NCI-H774 (cell line): Measurements from ENCODE around the gene LMO7.
A peak's percentile ranks its signal among the peaks of the same experiment; 100 is the strongest.

Source experiments
- DNase-seq: peaks from one replicate; lab custom pipeline; 2025; lab: John Stamatoyannopoulos, UW

The LMO7 gene

DNA sequence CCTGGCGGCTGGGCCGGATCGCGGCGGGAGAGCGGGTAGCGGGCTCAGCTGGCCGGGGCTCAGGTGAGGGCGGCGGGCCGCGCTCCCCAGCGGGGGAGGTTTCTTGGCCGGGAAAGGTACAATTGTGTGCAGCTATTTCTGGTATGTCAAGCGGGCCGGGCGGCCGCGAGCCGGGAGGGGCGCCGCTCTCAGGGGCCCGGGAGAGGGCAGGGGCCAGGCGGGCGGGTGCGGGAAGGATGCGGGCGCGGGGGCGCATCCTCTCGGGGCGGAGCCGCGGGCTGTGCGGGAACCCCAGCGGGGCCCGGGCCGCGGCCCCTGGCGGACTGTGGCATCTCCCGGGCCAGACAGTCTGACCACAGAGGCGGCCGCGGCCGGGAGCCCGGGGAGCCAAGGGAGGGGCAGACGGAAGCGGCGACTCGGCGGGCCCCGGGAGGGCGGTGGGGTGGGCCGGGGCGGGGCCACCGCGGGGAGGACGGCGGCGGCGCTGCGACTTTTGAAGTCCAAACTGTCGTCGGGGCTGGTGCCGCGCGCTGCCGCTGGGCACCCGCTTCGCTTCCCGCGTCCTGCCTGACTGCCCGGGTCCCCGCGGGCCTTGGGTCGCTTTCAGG is at the start of gene LMO7:
Gene LMO7, plus strand, starts transcription at position 503 of the 608 bp plus-strand sequence. CDS start 328 bp downstream, outside the sequence.
- peak; percentile 12 for DNase-seq

DNA sequence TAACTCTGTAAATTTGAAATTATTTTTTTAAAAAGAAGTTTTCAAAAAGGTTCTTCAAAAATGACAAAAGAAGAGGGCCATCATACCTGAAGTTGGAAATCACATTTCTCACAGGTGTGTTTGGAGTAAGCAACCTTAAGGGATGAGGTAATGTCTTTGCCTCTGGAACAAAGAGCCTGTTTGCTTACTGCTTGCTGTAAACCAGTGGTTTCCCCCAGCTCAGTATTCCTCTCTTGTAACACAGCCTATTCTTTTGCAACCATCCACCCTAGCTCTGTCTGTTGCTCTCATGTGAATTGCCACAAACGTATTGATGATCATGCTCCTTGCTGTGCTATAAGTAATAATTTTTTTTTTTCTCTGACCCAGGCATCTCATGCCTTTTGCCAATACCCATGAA is 48.5 kb upstream of the LMO7 start:
- DNase-seq: no peak

DNA sequence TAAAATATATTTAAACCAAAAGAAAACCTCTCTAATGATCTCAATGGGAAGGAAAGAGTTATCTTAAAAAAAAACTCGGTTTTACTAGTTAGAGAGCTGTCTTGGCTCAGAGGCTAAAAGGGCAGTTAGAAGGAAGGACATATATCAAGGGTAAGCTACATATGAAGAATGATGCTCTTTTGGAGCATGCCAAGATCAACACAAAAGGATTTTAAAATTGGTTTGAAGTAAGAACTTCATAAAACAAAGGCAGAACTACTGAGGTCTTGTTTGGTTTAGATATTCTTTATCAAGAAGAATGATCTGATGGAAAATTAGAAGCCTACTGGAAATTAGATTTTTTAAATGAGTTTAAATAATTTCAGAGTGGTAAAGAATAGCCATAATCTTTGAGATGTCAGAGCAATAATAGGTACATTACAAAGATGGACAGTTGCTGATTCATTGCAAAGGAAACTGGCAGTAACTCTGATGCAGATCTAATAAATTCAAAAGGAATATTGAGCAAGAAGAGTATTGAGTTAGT is 39.4 kb upstream of the LMO7 start:
- no peak for DNase-seq

DNA sequence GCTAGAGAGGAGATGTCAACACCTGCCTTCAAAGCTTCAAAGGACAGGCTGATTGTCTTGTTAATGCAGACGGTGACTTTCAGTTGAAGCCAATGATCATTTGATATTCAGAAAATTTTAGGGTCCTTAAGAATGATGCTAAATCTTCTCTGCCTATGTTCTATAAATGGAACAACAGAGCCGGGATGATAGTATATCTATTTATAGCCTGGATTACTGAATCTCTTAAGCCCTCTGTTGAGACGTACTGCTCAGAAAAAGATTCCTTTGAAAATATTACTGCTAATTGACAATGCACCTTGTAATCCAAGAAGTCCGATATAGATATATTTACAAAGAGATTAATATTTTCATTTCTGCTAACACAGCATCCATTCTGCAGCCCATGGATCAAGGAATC is 35.8 kb upstream of the LMO7 start:
- no peak for DNase-seq

DNA sequence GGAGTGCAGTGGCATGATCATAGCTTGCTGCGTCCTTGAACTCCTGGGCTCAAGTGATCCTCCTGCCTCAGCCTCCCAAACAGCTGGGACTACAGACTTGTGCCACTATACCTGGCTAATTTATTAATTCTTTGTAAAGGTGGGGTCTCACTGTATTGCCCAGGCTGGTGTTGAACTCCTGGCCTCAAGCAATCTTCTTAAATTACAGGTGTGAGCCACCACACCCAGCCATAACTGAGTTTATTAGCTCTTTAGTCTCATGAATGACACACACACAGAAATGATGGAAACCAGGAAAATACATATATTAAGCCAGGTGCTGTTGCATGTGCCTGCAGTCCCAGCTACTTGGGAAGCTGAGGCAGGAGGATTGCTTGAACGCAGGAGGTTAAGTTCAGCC is 33.1 kb upstream of the LMO7 start:
- no peak for DNase-seq

DNA sequence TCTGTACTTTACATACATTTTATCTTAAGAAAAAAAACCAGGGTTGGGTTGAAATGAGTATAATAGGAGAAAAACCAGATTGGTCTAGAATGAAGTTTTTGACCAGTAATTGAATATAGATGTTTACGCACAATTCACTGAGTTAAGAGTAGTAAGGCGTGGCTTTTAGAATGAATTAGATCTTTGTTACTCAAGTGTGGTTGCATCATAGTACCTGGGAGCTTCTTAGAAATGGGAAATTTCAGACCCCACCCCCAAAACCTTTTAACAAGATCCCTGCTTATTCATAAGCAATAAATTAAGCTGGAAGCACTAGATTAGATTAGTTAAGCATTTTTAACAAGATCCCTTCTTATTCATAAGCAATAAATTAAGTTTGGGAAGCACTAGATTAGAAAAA is 28.7 kb upstream of the LMO7 start:
- no peak for DNase-seq

DNA sequence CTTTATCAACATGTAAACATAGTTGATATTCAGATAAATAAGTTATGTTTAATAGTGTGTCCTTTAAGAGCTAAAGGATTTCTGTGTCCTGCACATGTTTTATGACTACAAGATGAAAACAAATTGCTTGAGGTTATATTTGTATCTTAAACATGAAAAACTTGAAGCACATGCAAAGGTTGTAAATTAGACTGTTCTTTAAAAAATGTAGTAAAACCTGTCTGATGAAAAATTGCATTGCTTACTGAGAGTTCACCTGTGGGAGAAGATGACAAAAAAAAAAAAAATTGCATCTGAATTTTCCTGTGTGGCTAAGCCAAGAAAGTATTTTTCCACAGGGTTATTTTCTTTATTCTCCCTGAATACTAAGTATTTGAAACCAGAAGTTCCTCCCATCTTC is 25.7 kb upstream of the LMO7 start:
- no peak for DNase-seq

DNA sequence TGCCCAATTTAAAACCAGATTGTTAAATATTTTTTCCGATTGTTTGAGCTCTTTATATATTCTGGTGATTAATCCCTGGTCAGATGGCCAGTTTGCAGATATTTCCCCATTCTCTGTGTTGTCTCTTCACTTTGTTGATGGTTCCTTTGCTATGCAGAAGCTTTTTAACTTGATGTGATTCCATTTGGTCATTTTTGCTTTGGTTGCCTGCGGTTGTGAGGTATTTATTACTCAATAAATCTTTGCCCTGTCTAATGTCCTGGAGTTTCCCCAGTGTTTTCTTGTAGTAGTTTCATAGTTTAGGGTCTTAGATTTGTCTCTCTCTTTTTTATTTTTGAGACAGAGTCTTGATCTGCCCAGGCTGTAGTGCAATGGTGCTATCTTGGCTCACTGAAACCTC is 23.8 kb upstream of the LMO7 start:
- no peak for DNase-seq

DNA sequence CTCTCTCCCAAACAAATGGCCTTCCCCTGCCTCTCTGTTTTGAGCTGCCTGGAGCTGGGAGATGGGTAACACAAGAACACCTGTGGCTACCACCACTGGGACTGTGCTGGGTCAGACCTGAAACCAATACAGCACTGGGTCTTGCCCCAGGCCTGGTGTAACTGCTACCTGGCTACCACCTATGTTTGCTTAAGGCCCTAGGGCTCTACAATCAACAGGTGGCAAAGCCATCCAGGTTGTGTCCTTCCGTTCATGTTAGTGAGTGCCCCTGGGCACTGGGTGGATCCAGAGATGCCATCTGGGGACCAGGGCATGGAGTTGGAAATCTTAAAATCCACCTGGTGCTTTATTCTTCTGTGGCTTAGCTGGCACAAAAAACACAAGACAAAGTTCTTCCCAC is 18.9 kb upstream of the LMO7 start:
- DNase-seq: no peak

DNA sequence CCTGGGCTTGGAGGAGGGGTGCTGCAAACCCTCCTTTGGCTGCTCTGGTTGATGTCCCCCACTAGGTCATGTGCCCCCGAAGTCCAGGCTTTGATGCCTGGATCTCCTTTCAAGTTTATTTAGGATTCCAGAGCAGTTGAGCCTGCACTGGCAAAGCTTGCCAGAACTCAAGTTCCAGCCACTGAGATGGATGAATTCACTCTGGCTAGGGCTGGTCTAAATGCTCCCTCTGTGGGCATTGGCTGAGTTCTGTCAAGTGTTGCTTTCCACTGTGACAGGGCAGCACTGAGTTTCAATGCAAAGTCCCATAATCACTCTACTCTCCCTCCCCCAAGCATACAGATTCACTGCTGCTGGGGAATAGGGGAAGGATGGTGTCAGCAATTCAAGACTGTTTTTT is 17.8 kb upstream of the LMO7 start:
- no peak for DNase-seq

DNA sequence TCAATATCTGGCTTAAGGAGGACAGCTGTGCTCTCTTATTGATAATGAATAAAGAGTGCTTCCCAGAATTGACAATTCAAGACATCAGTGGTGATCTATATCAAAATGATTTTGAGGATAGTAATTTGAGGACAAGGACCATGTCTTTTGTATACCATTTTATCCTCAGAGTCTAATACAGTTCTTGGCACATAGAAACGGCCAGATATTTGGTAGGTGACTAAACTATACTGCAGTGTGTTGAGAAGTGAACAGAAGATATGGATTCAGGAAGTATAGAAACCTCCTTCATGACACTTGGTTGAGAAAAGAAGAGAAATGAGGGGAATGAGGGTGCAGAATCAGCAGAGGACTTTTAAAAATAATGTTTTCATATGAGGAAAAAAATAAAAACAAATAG is 16.1 kb upstream of the LMO7 start:
- no peak for DNase-seq

DNA sequence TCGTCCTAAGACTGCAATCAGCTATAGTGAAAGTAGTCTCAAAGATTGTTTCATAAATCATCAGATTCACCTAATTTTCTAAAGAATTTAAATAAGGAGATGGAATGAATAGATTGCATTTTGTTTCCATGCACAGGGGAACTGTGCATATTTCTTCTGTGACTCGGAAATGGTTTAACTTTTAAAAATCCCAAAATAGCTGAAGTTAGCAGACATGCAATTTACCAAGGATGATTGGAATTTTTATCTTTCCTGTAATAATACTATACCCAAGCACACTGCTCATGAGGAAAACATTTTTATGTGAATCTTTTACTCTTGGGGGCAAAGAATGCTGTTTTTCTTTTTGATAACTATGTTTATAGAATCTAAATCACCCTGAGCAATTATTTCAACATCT is 15.0 kb upstream of the LMO7 start:
- no peak for DNase-seq

DNA sequence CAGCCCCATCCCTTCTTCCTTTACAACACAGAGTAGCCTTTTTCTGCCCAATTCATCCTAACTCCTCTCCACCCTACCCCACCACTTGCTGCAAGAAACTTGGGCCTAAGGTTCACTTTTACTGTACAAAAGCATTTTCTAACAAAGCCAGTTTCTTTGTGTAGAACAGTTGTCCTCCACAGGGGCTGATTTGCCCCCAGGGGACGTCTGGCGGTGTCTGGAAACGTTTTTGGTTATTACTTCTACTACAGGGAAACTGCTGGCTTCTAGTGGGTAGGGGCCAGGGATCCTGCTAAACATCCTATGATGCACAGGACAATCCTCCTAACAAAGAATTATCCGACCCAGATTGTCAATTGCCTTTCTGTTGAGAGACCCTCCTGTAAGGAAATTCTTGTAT is 7.3 kb upstream of the LMO7 start:
- DNase-seq: no peak

DNA sequence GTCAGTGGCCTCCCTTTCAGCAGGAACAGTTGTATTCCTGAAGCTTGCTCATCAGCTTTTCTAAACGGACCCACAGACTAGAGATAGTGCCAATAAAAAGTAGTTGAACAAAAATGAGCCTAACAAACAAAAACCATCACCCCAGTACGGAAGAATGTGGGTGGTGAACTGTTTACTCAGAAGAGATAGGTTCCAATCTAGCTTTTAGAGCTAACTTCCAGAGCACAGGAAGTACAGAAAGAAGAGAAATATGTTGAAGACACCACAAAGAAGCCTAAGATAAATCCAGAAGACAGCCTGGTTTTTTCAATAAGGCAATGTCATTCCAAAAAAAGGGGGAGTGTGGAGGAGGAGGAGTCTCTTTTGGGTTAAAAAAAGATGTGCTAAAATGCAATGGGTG is 2.8 kb upstream of the LMO7 start:
- no peak for DNase-seq

DNA sequence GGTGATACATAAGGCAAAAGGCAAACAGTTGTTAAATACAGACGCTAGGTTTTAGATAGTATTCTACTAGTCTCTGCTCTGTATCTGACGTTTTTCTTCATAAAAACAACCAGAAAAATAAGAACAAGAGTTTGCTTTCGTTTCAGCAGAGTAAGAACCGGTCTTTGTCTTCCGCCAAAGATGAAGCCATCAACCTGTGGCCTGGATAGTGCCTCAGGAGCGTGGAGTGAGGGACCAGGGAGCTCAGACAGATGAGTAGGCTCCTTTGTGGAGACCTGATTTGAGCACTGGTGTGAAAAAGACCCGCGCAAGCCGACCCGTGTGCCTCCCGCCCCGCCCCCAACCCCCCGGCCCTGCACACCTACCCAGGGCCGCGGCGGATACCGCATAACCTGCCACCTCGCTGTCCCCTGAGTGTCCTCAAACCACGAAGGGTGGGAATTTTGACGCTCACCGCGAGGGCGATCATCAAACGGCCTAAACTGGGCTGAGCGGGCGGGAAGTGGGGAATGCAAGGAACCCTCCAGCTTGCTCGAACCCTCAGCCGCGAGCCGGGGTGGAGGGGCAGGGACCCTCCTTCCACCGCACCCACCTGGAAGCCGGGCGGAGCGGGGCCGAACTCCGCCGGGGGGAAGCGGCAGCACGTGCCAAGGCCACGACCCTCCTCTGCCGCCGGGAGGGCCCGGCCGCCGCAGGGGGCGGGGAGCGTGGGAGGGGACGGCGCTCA is 866 bp upstream of the LMO7 start:
- peak; percentile 2 for DNase-seq

DNA sequence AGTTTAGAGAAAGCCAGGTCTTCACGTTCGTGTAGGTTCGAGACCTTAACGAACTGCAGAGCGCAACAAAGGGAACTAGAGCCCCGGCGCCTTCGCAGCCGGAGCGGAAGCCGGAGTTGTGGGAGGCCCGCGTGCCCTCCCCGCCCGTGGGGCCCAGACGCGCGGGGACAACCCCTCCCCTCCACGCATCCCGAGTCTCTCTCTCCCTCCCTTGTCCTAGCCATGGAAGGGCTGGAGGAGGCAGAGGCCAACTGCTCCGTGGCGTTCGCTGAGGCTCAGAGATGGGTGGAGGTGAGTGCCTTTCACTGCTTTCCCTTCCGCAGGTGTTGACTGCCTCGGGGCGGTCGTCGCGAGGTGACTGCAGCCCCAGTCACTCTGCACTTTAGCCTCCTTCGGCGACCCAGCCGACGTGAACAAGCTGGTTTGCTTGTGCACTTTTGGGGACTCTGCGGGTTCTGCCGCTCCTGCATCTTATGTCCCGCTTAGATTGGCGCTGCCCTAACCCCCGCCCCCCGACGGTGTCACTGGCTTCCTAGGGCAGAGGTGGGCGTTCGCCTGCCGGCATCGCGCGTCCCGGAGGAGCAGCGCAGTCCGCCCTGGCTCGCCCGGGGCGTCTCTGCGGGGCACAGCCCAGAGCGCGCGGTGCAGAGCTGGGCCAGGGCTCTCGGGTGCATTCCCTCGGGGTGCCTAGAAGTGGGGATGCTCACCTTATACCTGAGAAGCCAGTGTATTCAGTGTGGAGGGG is 478 bp downstream of the LMO7 start:
- no peak for DNase-seq

DNA sequence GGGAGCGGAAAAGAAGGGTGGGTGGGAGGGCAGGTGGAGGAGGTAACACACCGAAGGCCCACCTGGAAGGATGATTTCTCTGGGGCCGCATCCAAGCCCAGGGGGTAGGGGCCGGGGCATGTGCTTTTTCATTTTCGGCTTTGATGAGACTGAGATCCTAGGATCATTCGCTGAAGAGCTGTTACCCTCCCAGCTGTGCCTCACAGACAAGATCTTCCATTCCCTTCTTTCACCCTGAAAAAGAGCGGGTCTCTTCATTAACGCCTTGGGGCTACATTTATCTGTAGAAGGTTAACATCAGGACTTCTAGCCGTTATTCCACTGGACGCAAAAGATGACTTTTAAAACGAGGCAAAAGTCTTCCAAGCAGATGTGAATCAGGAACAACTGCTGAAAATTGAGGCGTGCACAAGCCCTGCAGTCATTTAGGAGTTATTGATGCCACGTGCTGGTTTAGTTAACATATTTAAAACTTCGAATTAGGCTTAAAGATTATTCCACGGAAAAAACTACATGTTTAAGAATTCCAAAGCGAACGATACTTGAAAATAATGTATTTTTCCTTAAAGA is 1.1 kb downstream of the LMO7 start:
- DNase-seq: no peak

DNA sequence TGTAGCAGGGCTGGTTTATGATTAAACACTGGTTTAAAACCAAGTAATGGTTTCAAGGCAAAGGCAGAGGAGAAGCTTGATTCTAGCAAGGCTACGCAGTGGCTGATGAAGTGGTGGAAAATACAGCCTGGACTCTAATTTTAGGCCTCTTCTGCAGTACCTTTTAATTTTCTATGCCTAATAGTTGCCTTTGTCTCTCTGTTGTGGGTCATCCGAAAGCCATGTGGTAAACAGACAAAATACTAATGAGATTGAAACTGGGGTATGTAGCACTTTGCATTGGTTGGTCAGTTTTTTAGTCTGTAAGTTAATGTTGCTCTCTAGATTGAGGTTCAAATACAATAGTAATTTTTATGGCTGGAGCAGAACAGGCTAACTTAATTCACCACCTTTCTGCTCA is 3.3 kb downstream of the LMO7 start:
- DNase-seq: no peak

DNA sequence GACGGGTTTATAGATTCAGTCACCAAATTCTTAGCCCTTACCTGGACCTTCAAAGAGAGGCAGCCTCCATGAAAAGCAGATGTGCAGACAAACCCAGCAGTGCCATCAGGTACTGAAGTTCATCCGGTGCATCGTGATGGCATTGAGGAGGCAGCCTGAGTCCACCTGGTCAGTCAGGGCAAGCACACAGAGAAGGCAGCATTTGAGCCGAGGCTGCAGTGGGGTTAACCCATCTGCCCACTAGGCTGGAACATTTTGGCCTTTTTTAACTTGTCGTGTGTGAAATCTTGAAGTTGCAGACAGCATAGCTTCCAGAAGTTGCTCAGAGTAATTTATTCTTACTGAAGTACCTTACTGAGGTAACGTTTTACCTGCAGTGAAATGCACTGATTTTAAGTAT is 4.9 kb downstream of the LMO7 start:
- no peak for DNase-seq

DNA sequence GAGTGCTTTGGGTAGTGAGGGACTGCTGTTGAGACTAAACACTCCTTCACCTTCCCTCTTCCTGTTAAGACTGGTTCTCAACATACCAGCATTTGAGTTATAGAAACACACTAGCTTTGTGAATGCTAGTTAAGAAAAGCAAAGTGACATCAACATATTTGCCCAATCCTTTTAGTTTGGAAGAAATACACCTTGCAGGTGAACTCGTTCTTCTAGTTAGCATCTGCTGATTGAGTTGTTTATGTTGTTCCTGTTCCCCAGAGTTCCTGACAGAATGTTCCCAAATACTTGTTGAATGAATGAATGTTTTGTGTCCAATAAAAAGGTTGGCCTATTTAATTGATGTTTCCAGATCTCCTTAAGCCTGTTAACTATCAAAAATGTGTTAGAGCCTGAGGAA is 7.1 kb downstream of the LMO7 start:
- DNase-seq: no peak

DNA sequence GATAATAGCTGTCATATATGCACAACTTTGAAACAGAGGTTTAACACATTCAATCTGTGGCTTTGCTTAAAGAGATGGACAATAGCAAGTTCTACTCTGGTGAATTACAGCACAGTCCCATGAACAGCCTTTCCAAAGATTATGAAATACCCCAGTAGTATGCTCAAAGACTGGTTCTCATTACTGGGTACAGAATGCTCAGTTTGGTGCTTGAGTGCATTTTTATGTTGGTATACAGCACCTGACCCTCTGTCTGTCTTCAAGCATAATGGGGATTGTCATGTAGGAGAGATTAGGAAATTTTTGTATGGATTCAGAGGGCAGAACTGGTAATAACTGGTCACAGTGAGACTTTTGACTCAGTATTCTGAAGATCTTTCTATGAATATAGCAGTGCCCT is 7.6 kb downstream of the LMO7 start:
- DNase-seq: no peak

DNA sequence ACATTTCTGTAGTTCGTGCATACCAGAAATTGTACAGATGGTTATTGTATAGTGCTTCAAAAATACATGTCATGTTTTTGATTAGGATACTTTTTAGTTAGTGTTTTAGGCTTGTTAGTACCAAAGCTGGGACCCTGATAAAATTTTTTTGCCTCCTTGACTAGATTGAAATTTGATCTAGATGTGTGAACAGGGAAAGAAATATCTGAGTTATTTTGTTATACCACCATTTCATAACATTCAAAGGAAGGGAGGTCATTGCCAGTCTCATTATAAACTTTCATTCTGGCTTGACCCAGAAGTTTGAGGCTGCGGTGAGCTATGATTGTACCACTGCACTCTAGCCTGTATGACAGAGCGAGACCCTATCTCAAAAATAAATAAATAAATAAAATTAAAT is 9.0 kb downstream of the LMO7 start:
- no peak for DNase-seq
